Measurements from ENCODE around the gene ZFP64.
A peak's percentile ranks its signal among the peaks of the same experiment; 100 is the strongest.
"Not testable (repeated sequence)": the region's sequence is repeated elsewhere in the genome, so short reads cannot be mapped to it uniquely, and the experiment has no call there.

ZFP64 gene

DNA sequence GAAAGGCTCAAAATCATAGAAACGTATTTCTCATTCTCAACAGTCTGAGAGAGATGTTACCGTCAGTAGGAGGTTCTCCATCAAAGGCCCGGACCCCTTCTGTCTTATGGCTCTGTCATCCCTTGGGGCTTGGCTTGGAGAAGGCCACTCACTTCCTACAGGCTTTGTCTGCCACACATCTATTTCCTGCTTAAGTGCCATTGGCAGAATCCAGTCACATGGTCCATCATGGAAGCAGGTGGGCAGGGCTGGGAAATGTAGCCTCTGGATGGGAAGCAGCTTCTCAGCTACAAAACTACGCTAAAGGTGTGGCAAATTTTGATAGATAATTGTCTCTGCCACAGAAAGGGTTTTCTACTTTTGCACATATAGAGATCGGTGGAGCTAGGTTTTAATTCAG is 12.6 kb upstream of the ZFP64 start:
- DNase-seq (ENCODE audit: low read depth) = no peak
- no peak overlapping the region for H3K4me3 ChIP-seq (ENCODE audit: low read length)
- TF ChIP-seq, protein P1, sequence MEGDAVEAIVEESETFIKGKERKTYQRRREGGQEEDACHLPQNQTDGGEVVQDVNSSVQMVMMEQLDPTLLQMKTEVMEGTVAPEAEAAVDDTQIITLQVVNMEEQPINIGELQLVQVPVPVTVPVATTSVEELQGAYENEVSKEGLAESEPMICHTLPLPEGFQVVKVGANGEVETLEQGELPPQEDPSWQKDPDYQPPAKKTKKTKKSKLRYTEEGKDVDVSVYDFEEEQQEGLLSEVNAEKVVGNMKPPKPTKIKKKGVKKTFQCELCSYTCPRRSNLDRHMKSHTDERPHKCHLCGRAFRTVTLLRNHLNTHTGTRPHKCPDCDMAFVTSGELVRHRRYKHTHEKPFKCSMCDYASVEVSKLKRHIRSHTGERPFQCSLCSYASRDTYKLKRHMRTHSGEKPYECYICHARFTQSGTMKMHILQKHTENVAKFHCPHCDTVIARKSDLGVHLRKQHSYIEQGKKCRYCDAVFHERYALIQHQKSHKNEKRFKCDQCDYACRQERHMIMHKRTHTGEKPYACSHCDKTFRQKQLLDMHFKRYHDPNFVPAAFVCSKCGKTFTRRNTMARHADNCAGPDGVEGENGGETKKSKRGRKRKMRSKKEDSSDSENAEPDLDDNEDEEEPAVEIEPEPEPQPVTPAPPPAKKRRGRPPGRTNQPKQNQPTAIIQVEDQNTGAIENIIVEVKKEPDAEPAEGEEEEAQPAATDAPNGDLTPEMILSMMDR (IDR thresholded peaks at IDR 0.05; ENCODE audit: insufficient read depth, low read depth, low read length, missing control alignments) = no peak

DNA sequence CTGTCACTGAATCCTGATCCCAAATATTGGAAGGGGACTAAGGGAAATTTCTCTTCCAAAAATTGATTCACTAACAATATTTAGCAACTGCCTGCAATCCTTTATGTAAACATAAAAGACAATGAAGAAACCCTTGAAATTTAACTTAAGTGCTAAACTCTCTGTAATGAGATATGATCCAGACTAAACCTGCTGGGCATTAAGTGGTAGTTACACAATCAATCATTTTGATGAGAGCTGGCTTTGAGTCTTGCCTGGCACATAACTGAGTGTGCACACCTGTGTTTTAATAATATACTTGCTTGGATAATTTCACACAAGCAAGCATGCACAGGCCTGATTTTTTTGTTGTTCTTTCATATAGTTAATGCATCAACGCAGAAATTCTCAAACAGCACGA is 9.8 kb upstream of the ZFP64 start:
- peak; percentile 30 for DNase-seq (ENCODE audit: low read depth)
- TF ChIP-seq, protein P1 (IDR thresholded peaks at IDR 0.05; ENCODE audit: insufficient read depth, low read depth, low read length, missing control alignments) = no peak
- H3K4me3 ChIP-seq (ENCODE audit: low read length) = no peak overlapping the region

DNA sequence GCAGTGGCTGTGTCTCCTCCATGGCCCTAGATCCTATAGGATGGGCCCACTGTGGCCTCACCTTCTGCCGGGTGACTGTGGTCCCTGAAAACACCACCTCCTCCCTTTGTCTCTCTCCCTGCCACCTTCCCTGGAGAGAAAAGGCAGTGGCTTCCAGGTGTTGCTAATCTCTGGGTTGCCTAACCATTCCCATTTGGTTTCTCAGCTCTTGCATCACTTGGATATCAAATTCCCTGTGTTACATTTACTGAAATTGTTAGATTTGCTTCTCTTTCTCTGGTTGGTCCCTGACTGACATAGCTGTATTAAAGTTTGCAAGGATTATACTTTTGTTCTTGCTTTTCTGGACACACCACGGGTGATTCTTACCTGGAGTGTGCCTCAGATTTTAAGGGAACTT is 9.3 kb upstream of the ZFP64 start:
- no peak overlapping the region for H3K4me3 ChIP-seq (ENCODE audit: low read length)
- peak; percentile 59 for DNase-seq (ENCODE audit: low read depth)
- TF ChIP-seq, protein P1 (IDR thresholded peaks at IDR 0.05; ENCODE audit: insufficient read depth, low read depth, low read length, missing control alignments) = no peak

DNA sequence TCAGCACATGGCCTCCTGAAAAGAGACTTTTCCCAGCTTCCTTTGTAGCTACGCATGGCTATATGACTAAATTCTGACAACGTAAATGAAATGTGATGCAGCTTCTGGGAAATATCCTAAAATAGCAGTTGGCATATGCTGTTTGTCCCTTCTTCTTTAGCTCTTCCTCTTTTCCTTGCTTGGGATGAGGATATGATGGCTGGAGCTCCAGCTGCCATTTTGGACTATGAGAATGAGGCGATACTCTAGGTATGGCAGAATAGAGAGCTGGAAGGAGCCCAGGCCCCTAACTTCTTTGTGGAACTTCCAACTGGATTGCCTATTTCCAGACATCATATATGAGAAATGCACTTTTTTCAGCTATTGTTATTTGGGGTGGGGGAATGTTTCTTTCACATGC is 5.3 kb upstream of the ZFP64 start:
- TF ChIP-seq, protein P1 (IDR thresholded peaks at IDR 0.05; ENCODE audit: insufficient read depth, low read depth, low read length, missing control alignments) = no peak
- H3K4me3 ChIP-seq (ENCODE audit: low read length) = no peak overlapping the region
- DNase-seq (ENCODE audit: low read depth) = no peak

DNA sequence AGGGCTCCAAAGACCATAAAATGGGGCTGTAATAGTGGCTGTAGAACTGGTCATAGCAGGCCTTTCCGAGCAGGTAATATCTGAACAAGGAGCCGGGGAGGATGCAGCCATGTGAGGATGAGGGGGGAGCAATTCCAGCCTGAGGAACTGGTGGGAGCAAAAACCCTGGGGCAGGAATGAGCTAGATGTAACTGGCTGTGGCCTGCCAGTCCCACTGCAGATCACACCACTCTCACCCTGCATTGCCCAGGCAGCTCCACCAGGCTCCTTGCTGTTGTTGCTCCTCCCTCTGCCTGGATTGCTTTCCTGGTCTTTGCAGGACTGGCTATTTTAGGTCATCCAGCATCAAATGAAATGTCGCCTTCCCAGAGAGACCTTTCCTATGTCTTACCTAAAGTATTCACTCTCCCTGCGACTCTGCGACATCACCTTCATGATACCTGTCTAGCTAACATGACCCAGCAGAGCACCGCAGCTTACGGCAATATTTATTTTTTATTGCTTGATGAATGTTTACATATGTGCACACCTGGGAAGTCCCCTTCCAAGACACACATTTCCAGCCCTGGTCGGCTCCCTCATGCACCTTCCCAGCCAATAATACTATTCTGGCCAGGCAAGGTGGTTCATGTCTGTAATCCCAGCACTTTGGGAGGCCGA is 2.4 kb upstream of the ZFP64 start:
- no peak overlapping the region for H3K4me3 ChIP-seq (ENCODE audit: low read length)
- DNase-seq (ENCODE audit: low read depth) = peak; percentile 20
- TF ChIP-seq, protein P1 (IDR thresholded peaks at IDR 0.05; ENCODE audit: insufficient read depth, low read depth, low read length, missing control alignments) = no peak

DNA sequence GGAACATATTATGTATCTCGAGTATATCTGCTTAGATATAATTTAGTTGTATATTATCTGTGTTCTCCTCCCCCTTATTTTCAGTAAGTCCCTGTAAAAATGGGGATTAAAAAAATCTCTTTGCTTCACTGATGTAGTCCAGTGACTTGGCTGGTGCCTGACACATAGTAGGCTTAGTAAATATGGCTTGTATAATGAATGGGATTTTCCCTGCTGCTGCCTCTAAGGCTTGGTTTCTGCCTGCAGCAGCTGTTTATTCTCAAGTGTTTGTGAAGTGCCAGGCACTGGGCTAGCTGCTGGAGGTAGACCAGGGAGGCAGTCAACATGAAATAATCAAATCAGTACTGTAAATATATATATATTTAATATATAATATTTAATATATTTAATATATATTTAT is 1.6 kb upstream of the ZFP64 start:
- no peak for DNase-seq (ENCODE audit: low read depth)
- TF ChIP-seq, protein P1 (IDR thresholded peaks at IDR 0.05; ENCODE audit: insufficient read depth, low read depth, low read length, missing control alignments) = no peak
- no peak overlapping the region for H3K4me3 ChIP-seq (ENCODE audit: low read length)

DNA sequence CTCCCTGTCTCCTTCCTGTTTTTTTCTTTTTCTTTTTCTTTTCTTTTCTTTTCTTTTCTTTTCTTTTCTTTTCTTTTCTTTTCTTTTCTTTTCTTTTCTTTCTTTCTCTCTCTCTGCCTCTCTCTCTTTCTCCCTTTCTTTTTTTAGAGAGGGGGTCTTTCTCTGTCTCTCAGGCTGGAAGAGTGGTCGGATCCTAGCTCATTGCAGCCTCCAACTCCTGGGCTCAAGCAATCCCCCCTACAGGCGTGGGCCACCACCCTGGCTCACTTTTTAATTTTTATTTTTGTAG is 1.1 kb upstream of the ZFP64 start:
- peak overlapping the region; percentile 76 for H3K4me3 ChIP-seq (ENCODE audit: low read length)

More for the DNA sequence above, 1.1 kb upstream of the ZFP64 start:
- DNase-seq (ENCODE audit: low read depth) = not testable (repeated sequence)
